GM19023 (cell line): ENCODE measurements around the gene ARMC2.
"Not testable (repeated sequence)": the region's sequence is repeated elsewhere in the genome, so short reads cannot be mapped to it uniquely, and the experiment has no call there.

Experiments
- ATAC-seq: cut with Tn5 transposase; IDR thresholded peaks from one replicate; pipeline ENCODE4 v1.9.1; 2021; ENCODE audit warnings: mild to moderate bottlenecking, moderate library complexity; ENCODE audit not compliant: unreplicated experiment

ARMC2 gene

GRCh38 chr6:108947114-108947854 is 99.1 kb downstream of the ARMC2 start:
- ATAC-seq: no peak

DNA sequence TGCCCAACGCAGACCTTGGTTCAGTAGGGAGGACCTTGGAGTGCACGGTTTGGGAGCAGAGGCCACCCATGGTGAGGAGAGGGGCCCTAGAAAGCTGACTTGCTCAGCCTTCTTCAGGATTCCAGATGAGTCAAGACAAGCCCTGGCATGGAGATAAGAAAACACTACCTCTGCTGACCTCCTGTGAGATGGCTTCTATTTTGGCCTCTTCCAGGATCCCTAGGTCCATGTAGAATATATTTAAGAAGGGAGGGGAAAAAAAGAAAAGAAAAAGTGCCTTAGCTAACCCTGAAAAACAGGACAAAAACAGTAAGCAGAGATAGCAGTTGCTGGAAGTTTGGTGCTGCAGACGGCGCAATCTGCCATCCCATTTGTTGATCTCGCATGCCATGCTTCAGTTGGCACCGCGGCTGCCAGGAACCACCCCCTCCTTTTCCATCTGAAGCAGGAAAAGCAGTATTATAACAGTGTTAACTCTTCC is 100.0 kb downstream of the ARMC2 start:
- no peak for ATAC-seq

- ATAC-seq: no peak
These were observed 103.2 kb downstream of the ARMC2 start for GRCh38 chr6:108951351-108951953.

- no peak for ATAC-seq
These were observed 104.7 kb downstream of the ARMC2 start for GRCh38 chr6:108952776-108953486.

GRCh38 chr6:108953681-108954080 is 105.5 kb downstream of the ARMC2 start:
- no peak for ATAC-seq

- no peak for ATAC-seq
These were observed 107.2 kb downstream of the ARMC2 start for GRCh38 chr6:108955329-108955949.

- no peak for ATAC-seq
These were observed 109.0 kb downstream of the ARMC2 start for GRCh38 chr6:108957221-108957620.

DNA sequence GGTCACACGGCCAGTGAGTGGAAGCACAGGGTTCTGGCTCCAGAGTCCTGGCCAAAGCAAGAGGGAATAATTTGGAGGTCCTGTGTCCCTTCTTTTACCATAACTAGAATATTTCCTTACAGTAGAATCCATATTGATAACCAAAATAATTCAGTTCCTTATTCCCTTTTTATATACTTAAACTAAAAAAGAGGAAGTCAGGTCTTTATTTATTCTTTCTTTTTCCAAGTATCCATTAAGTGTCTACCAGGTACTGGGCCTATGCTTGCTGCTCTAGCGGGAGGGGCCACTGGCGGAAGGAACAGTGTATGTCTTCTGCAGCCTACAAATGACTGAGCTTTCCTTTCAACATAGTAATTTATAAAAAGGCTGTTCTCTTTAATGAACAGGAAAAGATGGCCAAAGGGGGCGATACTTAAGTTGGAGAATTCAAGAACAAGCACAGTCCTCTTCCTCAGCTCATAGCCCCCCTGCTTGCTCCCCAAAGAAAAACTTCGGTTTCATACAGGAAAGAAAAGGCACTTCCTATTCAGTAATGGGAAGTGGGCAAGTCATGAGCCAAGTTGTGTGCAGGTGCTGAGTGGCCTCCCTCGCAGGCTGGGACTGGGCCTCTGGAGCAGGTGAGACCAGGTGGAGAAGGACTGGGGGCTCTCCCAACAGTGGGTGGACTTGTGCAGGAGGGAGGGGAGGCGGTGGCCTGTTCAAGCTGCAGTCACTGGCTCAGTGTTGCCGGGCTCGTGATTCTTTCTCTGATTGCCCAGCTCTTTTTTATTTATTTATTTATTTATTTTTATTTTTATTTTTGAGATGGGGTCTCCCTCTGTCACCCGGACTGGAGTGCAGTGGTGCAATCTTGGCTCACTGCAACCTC is 110.9 kb downstream of the ARMC2 start:
- no peak for ATAC-seq

DNA sequence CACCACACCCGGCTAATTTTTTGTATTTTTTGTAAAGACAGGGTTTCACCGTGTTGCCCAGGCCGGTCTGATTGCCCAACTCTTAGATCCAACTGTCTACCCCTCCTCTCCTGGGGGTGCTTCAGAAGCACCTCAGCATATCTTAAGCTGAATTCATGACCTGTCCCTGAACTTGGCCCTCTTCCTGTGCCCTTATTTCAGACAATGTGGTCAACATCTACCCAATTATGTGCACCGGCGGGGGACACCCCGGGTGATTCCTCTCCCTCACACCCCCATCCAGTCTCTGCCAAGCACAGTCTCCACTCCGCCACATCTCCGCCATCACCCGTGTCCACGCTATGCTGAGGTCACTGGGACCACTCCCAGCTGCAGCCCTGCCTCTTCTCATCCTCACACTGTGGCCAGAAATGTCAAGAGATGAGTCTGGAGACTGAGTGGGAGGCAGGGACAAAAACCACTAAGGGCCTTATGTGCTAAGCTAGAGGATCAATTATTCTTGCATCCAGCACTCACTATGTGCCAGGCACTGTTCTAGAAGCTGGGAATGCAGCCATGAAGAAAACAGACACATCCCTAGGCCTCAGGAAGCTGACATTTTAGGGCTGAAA is 111.9 kb downstream of the ARMC2 start:
- ATAC-seq: no peak

DNA sequence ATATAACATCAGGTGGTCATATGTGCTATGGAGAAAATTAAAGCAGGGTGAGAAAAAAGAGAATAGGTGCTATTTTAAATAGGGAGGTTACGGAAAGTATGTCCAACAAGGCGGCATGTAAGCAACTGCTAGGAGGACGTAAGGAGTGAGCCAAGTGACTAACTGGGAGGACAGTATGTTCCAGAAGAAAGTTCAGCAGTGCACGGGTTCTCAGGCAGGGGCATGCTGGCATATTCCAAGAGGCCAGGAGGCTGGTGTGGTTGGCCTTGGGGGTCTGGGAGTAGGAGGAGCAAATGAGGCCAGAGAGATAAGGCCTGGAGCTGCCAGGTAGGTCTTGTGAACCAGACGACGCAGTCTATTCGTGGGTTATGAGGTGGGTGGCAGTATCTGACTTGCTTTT is 112.4 kb downstream of the ARMC2 start:
- ATAC-seq: no peak

DNA sequence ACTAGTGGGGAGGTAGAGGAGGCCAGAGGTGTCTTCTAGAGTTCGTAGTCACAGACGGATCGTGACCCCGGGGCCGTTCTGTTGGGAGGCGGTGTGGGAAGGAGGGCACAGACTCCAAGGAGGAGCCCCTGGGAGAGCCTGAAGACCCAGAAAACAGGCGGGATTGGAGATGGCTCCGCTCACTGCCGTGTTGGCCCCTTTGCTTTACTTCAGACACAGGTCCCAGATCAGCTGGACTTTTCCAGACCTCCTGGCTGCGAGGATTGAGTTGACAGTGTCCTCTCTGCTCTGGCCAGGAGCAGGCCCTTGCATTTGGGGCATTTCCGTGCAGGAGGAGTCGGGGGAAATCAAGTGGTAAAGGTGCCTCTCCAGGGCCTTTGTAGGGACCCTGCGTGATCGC is 112.9 kb downstream of the ARMC2 start:
- no peak for ATAC-seq

DNA sequence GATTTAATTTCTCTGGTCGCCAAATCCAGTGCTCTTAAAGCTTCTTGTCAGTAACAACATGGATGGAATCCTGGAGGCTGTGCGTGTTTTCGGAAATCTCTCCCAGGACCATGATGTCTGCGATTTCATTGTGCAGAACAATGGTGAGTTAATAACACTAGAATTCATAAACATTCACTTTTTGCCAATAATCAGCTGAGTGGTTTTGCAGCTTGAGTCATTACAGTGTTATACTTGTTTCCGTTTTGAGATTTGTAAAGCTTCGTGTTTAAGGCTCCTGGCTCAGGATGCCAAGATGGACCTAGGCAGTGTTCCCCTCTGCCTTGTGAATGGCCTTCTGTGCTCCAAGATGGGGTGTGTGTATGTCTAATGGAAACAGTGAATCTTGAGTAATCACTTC is 113.8 kb downstream of the ARMC2 start:
- ATAC-seq: no peak

DNA sequence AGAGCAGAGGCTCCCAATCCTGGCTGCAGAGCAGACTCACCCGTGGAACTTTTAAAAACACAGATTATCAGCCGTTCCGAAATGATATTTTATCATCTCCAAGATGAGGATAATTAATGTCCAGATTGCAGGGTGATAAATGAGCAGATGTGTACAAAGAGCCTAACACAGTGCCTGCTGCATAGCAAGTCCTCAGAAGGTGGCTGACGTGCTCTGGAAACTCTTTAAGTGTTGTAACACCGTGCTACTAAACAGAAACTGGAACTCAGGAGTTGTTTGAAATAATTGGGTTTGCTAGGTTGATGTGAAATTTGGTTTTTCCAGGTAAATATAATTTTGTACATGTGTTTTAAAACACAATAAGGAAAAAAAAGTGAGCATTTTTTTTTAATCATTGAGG is 118.0 kb downstream of the ARMC2 start:
- ATAC-seq: no peak

DNA sequence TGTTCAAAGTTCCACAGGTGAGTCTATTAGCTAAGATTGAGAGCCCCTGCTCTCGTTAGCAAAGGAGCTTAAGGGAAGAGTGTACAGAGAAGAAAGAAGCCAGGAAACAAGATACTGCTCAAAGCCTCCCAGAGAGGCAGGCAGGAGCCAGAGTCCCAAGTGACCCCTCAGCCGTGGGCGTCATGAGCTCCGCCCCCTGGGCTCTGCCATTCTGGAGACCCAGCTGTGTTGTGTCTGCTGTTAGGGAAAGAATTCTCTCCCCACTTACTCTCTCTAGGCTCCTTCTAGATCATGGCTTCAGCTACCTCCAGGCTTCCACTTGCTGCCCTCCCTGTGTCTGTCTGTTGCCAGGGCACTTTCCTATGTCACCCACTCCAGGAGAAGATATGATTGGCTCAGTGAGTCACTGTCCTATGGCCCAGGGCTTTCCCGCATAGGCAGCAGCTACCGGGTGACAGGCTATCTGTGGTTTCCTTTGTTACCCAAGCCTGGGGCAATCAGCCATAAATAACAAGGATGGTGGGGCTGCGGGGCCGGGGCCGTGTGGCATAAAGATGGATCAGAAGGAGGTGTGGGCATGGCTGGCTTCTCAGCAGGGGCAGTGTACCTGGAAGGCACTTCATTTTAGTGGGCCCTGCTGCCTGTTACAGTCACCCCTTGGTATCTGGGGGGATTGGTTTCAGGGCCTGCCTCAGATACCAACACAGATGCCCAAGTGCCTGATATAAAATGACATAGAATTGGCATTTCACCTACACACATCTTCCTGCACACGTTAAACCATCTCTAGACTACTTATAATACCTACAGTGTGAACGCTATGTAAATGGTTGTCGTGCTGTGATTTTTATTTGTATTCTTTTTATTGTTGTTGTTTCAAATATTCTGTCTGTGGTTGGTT is 118.9 kb downstream of the ARMC2 start:
- ATAC-seq: no peak

DNA sequence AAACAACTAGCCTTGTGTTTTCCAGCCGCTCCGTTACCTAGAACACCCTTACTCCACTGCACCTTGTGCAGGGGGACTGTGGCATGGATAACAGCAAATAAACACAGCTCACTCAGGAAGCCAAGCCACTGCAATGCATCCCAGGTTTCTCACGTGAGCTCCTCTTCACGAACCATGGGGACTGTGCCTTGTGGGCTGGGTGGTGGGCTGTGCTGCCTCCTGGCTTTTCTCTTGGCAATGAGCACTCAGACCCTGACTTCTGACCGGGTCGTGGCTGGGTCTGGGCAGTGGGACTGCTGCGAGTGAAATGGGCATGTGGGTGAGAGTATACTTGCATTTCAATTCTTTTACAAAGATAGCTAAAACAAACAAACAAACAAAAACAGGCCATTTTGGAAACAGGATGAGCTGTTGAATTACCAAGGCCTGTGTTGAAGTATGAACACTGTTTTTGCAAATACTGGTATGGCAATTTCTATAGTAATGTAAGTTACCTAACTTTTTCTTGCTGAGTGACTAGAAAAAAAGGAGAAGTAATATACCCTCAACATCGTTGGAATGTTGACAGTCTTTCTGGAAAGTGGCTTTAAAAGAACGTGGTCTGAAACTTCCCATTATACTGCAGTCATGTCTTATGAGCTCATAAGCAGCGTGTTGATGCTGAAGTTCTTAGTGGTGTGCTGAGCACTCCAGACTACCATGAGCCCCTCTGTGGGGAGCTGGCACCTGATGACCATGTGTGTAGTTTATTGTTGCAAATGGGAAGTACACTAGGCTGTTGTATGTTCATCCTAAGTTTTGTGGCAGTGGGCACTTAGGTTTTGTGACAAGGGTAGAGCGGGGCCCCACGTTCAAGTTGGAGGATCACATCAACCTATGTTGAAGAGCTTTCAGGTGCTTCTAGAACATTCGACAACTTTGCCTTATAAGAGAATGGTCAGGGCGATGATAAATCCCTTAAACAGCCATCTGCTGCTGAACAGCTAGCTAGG is 120.4 kb downstream of the ARMC2 start:
- ATAC-seq: no peak

DNA sequence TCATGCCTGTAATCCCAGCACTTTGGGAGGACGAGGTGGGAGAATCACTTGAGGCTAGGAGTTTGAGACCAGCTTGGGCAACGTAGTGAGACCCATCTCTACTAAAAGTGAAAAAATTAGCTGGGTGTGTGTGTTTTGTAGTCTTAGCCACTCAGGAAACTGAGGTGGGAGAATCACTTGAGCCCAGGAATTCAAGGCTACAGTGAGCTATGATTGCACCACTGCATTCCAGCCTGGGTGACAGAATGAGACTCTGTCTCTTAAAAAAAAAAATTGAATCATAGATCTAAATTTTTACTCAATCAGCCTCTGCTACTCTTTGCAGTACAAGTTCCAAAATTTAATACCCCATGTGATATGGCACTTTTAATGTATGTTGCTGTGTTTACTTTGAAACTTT is 121.6 kb downstream of the ARMC2 start:
- no peak for ATAC-seq

GRCh38 chr6:108974201-108974600 is 126.0 kb downstream of the ARMC2 start:
- no peak for ATAC-seq

GRCh38 chr6:108978638-108979037 is 130.4 kb downstream of the ARMC2 start:
- not testable (repeated sequence) for ATAC-seq
